SH-SY5Y (cell line): ENCODE data around the gene SPR.

Source experiments
- GATA2 ChIP-seq: IDR thresholded peaks from 2 replicates; pipeline ENCODE4 v1.6.1; 2011; ENCODE audit warnings: mild to moderate bottlenecking, low read depth, low read length
- GATA3 ChIP-seq: IDR thresholded peaks from 2 replicates; pipeline ENCODE4 v1.6.1; 2011; ENCODE audit warnings: low read depth, mild to moderate bottlenecking, low read length, moderate library complexity

DNA sequence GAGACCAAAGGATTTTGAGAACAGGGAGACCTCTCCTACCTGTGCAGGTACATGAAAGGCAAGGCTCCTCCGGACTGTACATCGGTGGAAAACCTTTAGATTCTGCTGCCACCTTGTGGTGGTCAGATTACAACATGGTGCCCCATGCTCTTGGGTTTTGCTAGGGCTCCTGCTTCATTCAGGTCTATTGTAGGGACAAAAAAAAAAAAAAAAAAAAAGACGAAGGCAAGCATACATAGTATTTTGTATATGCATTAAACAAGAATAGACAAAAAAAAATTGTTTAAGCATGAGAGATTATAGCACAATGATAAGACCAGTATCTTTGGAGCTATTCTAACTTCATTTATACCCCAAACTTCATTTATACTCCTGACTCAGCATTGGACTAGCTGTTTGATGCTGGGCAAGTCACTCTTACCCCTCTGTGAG lies 27.4 kb upstream of the SPR start:
- no peak for TF ChIP-seq GATA3
- no peak for TF ChIP-seq GATA2
